Tibial nerve (tissue), 4 donors: ENCODE measurements around the gene CTTNBP2NL. TPM values are rescaled to one million over a fixed set of nuclear protein-coding genes. Genes with fewer than 3 reads are reported as not detected.

Source experiments
- DNase-seq, 2 donors: peaks; one replicate each; pipeline ENCODE4 v3.0.0-alpha.2; 2019; ENCODE audit warnings: low spot score in 2 of 2
- H3K27ac ChIP-seq, 4 donors: fragments of 200-600 bp; sonication (generic) in 3 of 4; one replicate each; pipeline ENCODE4 v1.5.1; 2017 to 2019; ENCODE audit warnings: mild to moderate bottlenecking in 1 of 4
- H3K27me3 ChIP-seq, 2 donors: fragments of 200-600 bp; sonication (generic) in 1 of 2; one replicate each; pipeline versions ENCODE4 v1.5.1 to v1.6.0; 2017 to 2019
- H3K36me3 ChIP-seq, 3 donors: fragments of 200-600 bp; sonication (generic); one replicate each; pipeline ENCODE4 v1.5.1; 2018 to 2019
- H3K4me1 ChIP-seq, 4 donors: fragments of 200-600 bp; sonication (generic) in 3 of 4; one replicate each; pipeline ENCODE4 v1.5.1; 2017 to 2019
- H3K4me3 ChIP-seq, 4 donors: fragments of 200-600 bp; sonication (generic) in 3 of 4; one replicate each; pipeline ENCODE4 v1.5.1; 2017 to 2019; ENCODE audit warnings: mild to moderate bottlenecking in 1 of 4, moderate library complexity in 1 of 4
- H3K9me3 ChIP-seq, 4 donors: fragments of 200-600 bp; sonication (generic) in 3 of 4; one replicate each; pipeline ENCODE4 v1.5.1; 2017 to 2019
- CTCF ChIP-seq, 5 experiments: fragments of 200-600 bp in 3 of 5; fragments of 450-650 bp in 2 of 5; sonication (generic) in 3 of 5; IDR thresholded peaks; one replicate each; pipeline ENCODE4 v1.5.1; 2016 to 2019; ENCODE audit warnings: antibody characterized with exemption in 5 of 5, mild to moderate bottlenecking in 3 of 5, moderate library complexity in 2 of 5
- EP300 ChIP-seq, 2 donors: sonication (generic); formaldehyde crosslinking; IDR thresholded peaks; one replicate each; pipeline ENCODE4 v1.6.1; 2017; ENCODE audit warnings: antibody characterized with exemption in 2 of 2, mild to moderate bottlenecking in 1 of 2
- POLR2A ChIP-seq, 2 donors: fragments of 450-650 bp; IDR thresholded peaks; one replicate each; pipeline ENCODE4 v1.6.1; 2017; ENCODE audit warnings: antibody characterized with exemption in 2 of 2, mild to moderate bottlenecking in 2 of 2, moderate library complexity in 2 of 2
- WGBS, 2 donors: methylation state at CpG; one replicate each; pipeline ENCODE4 v1.1.5; 2018; 5-methylcytosine and 5-hydroxymethylcytosine counted together
- total RNA-seq, 4 donors: library from RNA; depleted of rRNA; stranded (reverse); fragments of >200 nt; gene quantifications; one replicate each; pipeline ENCODE4 v1.1.0, GENCODE V29; 2016

CTTNBP2NL gene
- total RNA-seq, 4 donors from 2014 or later, result 18.8 to 28.0 (median 20.8) TPM

- H3K4me3 ChIP-seq, result peak overlapping the region; percentile 25 to 51 (median 34)
- no peaks in the 10 kb centered on the region for H3K27me3 ChIP-seq
- 4 to 5% methylated on average over 15 of the region's 15 CpGs for WGBS, 2 donors
- peaks cover 0 to 56% (median 25%) of the 10 kb centered on the region in 4 donors for H3K4me1 ChIP-seq
- TF ChIP-seq EP300 (IDR thresholded peaks at IDR 0.05), result peak in 1 of 2 donors; percentile 79
- peak in 1 of 2 donors; percentile 36 for TF ChIP-seq POLR2A (IDR thresholded peaks at IDR 0.05)
- peak; percentile 90 to 95 (median 94) for TF ChIP-seq CTCF (IDR thresholded peaks at IDR 0.05)
- peak overlapping the region; percentile 68 to 98 (median 88) for H3K27ac ChIP-seq
- no peaks in the 10 kb centered on the region for H3K36me3 ChIP-seq
- H3K9me3 ChIP-seq, result no peaks in the 10 kb centered on the region
- peak; percentile 86 to 97 for DNase-seq
Measured at GRCh38 chr1:112390775-112391602, 5.0 kb upstream of the CTTNBP2NL start.

GRCh38 chr1:112391603-112391940, 4.4 kb upstream of the CTTNBP2NL start:
- peak overlapping the region; percentile 68 to 98 (median 88) for H3K27ac ChIP-seq
- peak overlapping the region in 3 of 4 donors; percentile 31 to 51 (median 38) for H3K4me3 ChIP-seq

GRCh38 chr1:112393631-112393974, 2.4 kb upstream of the CTTNBP2NL start:
- Histone ChIP-seq H3K27ac (peak overlapping the region; percentile 78 to 98 (median 93)), H3K9me3 (no peaks in the 10 kb centered on the region), H3K4me1 (peaks cover 0 to 72% (median 25%) of the 10 kb centered on the region in 4 donors), H3K4me3 (peak overlapping the region in 2 of 4 donors; percentile 17 to 31), H3K36me3 (no peaks in the 10 kb centered on the region), H3K27me3 (no peaks in the 10 kb centered on the region)
- TF ChIP-seq CTCF (IDR thresholded peaks at IDR 0.05) (no peak), POLR2A (IDR thresholded peaks at IDR 0.05) (no peak), EP300 (IDR thresholded peaks at IDR 0.05) (no peak)
- 39 to 43% methylated on average over 3 of the region's 3 CpGs for WGBS, 2 donors
- DNase-seq, result no peak

More at GRCh38 chr1:112391603-112391940, 4.4 kb upstream of the CTTNBP2NL start:
- Histone ChIP-seq H3K4me1 (peaks cover 0 to 56% (median 25%) of the 10 kb centered on the region in 4 donors), H3K27me3 (no peaks in the 10 kb centered on the region), H3K36me3 (no peaks in the 10 kb centered on the region), H3K9me3 (no peaks in the 10 kb centered on the region)
- no peak for DNase-seq
- WGBS, 2 donors, result 90 to 94% methylated on average over 11 of the region's 11 CpGs
- no peak for TF ChIP-seq CTCF (IDR thresholded peaks at IDR 0.05)
- TF ChIP-seq EP300 (IDR thresholded peaks at IDR 0.05), result no peak
- no peak for TF ChIP-seq POLR2A (IDR thresholded peaks at IDR 0.05)

GRCh38 chr1:112394743-112395062, 1.3 kb upstream of the CTTNBP2NL start:
- H3K27ac ChIP-seq, result peak overlapping the region; percentile 78 to 98 (median 93)
- H3K4me1 ChIP-seq, result peaks cover 0 to 73% (median 25%) of the 10 kb centered on the region in 4 donors
- no peaks in the 10 kb centered on the region for H3K27me3 ChIP-seq
- H3K36me3 ChIP-seq, result no peaks in the 10 kb centered on the region
- peak overlapping the region in 3 of 4 donors; percentile 8 to 31 (median 17) for H3K4me3 ChIP-seq
- no peak for TF ChIP-seq CTCF (IDR thresholded peaks at IDR 0.05)
- no peak for TF ChIP-seq POLR2A (IDR thresholded peaks at IDR 0.05)
- TF ChIP-seq EP300 (IDR thresholded peaks at IDR 0.05), result no peak
- no peaks in the 10 kb centered on the region for H3K9me3 ChIP-seq
- DNase-seq, result no peak
- WGBS, 2 donors, result 78 to 86% methylated on average over 1 of the region's 1 CpG

- no peak for TF ChIP-seq CTCF (IDR thresholded peaks at IDR 0.05)
- TF ChIP-seq EP300 (IDR thresholded peaks at IDR 0.05), result no peak
- TF ChIP-seq POLR2A (IDR thresholded peaks at IDR 0.05), result no peak
Measured at GRCh38 chr1:112395256-112395820, 676 bp upstream of the CTTNBP2NL start.

More at GRCh38 chr1:112395256-112395820, 676 bp upstream of the CTTNBP2NL start:
- 5% methylated on average over 6 of the region's 6 CpGs for WGBS, 2 donors
- Histone ChIP-seq H3K4me3 (peak overlapping the region; percentile 79 to 94 (median 84)), H3K36me3 (no peaks in the 10 kb centered on the region), H3K27me3 (no peaks in the 10 kb centered on the region), H3K9me3 (no peaks in the 10 kb centered on the region), H3K27ac (peak overlapping the region; percentile 78 to 98 (median 93)), H3K4me1 (peaks cover 0 to 78% (median 25%) of the 10 kb centered on the region in 4 donors)
- DNase-seq, result no peak
